ENCODE data around the gene PDE4D.

GRCh38 chr5:59049095-59049494 lies 844.4 kb downstream of the PDE4D start:
- TF ChIP-seq CTCF (conservative IDR thresholded peaks at IDR 0.05 in 1 of 2, IDR thresholded peaks at IDR 0.05 in 1 of 2; ENCODE audit: extremely low read depth in 1 of 2, insufficient read depth in 1 of 2, low read depth in 1 of 2, low read length in 2 of 2) = no peak
- TF ChIP-seq EZH2 (IDR thresholded peaks at IDR 0.05; ENCODE audit: borderline replicate concordance, low read length) = no peak
